GM18511 (cell line): ENCODE results near the gene FBL.

ENCODE experiments used
- ATAC-seq: cut with Tn5 transposase; IDR thresholded peaks from one replicate; pipeline ENCODE4 v1.9.1; 2021; ENCODE audit warnings: mild to moderate bottlenecking, moderate library complexity; ENCODE audit not compliant: unreplicated experiment

FBL gene

DNA sequence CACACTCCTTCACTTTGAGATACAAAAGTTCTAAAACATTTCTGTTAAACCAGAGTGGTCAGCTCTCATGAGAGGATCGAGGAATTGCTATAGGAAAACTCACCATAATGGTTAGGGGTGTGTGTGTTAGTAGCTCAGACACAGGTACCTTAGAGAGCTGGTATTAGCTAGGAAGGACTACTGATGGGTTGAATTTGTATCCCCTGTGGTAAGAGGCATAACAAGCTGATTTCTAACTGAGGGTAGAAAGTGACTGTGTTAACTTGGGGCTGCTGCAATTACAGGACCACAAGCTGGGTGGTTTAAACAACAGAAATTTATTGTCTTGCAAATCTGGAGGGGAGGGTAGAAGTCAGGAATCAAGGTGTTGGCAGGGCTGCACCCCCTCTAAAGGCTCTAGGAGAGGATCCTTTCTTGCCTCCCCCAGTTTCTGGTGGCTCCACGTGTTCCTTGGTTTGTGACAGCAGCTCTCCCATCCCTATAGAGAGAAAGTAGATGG lies 50.1 kb downstream of the FBL start:
- ATAC-seq, result no peak

DNA sequence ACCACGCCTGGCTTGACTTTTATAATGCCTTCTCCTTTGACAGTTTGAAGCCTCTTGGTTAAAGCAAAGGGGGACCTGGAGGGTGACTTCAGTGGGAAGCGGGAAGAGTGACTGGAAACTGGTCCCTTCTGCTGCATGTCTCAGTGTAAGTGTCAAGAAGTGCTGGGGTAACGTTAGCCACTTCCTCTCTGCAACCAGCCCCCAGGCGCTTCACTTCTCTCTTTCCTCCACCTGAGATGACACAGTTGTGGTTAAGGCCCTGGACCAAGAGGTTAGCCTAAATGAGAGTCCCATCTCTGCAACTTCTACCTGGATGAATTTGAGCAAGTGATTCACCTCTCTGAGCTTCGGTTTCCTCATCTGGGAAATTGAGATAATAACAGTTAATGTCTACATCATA lies 51.2 kb downstream of the FBL start:
- no peak for ATAC-seq

DNA sequence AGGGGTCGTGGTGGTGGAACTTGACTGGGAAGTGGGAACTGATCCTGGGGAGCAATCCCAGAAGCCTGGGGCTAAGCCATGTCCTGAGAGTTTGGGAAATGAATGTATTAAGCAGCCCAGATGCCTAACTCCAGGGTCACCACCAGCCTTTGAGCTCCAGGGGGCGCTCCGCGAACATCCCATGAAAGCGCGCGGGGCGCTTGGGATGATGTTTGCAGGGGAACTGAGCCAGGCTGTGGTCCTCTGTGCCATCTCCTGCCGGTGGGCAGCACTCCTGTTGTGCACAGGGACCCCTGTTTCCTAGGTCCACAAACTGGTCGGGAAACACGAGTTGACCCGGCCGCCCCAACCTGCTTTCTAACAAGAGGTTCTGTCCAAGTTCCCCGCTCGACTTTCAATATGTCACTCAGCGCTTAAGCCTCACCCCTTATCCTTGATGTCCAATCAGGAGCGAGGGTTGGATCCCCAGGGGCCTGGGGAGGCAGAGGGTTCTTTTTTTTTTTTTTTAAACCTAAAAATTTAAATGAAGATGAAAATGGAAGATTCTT lies 53.1 kb downstream of the FBL start:
- peak; percentile 75 for ATAC-seq

DNA sequence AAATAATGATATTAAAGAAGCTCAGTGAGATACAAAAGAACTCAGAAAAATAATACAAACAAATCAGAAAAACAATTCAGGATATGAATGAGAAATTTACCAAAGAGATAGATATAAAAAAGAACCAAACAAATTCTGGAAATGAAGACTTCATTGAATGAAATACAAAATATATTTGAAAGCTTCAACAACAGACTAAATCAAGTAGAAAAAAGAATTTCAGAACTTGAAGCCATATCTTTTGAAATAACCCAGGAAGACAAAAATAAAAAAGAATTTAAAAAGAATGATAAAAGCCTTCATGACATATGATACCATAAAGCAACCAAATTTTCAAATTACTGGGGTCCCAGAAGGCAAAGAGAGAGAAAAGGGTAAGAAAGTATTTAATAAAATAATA lies 57.9 kb downstream of the FBL start:
- ATAC-seq, result no peak
